K562 (cell line): ENCODE measurements around the gene CCDC28A.

Experiments
- PHF21A ChIP-seq: fragments of 450-650 bp; IDR thresholded peaks from 2 replicates; pipeline ENCODE4 v1.6.1; 2017; ENCODE audit warnings: low read depth, borderline replicate concordance
- SAFB2 ChIP-seq: fragments of 200-400 bp; formaldehyde crosslinking; IDR thresholded peaks from 2 replicates; pipeline ENCODE4 v1.6.1; 2018; ENCODE audit warnings: borderline replicate concordance, low read length, low read depth, moderate library complexity; ENCODE audit not compliant: severe bottlenecking
- ZNF586 ChIP-seq: fragments of 450-650 bp; formaldehyde crosslinking; conservative IDR thresholded peaks from 2 replicates; pipeline ENCODE4 v1.4.0; 2020; ENCODE audit warnings: mild to moderate bottlenecking, moderate library complexity
- TF ChIP-seq, protein P1 (sequence below), 2 experiments: fragments of 450-650 bp; IDR thresholded peaks; 2 replicates each; pipeline ENCODE4 v1.6.1; 2016; ENCODE audit warnings: mild to moderate bottlenecking in 2 of 2, borderline replicate concordance in 1 of 2, low read depth in 1 of 2, moderate library complexity in 1 of 2
- TF ChIP-seq, protein P2 (sequence below): fragments of 450-650 bp; IDR thresholded peaks from 2 replicates; pipeline ENCODE4 v1.6.1; 2016; ENCODE audit warnings: mild to moderate bottlenecking
- TF ChIP-seq, protein P3 (sequence below): fragments of 250-450 bp; sonication (Bioruptor Pico); IDR thresholded peaks from 2 replicates; pipeline ENCODE4 v1.8.0; 2022; ENCODE audit warnings: inconsistent platforms, mild to moderate bottlenecking, moderate library complexity, borderline replicate concordance

DNA sequence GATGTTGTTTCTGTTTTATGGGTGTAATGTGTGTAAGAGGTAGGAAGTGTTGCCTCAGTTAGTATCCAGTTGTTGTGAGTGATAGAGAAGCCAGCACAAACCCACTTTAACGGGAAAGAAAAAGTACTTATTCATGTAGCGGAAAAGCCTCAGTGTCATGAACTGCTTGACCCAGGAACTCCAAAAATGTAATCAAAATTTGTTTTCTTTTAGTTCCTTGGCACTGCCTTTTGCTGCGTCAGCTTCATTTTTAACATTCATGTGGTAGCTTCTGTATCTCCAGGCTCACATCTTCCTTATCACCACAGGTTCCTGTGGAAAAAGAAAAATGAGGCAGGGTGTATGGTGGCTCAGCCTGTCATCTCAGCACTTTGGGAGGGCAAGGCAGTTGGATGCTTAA lies 46.4 kb upstream of the CCDC28A start:
- TF ChIP-seq, protein P1, sequence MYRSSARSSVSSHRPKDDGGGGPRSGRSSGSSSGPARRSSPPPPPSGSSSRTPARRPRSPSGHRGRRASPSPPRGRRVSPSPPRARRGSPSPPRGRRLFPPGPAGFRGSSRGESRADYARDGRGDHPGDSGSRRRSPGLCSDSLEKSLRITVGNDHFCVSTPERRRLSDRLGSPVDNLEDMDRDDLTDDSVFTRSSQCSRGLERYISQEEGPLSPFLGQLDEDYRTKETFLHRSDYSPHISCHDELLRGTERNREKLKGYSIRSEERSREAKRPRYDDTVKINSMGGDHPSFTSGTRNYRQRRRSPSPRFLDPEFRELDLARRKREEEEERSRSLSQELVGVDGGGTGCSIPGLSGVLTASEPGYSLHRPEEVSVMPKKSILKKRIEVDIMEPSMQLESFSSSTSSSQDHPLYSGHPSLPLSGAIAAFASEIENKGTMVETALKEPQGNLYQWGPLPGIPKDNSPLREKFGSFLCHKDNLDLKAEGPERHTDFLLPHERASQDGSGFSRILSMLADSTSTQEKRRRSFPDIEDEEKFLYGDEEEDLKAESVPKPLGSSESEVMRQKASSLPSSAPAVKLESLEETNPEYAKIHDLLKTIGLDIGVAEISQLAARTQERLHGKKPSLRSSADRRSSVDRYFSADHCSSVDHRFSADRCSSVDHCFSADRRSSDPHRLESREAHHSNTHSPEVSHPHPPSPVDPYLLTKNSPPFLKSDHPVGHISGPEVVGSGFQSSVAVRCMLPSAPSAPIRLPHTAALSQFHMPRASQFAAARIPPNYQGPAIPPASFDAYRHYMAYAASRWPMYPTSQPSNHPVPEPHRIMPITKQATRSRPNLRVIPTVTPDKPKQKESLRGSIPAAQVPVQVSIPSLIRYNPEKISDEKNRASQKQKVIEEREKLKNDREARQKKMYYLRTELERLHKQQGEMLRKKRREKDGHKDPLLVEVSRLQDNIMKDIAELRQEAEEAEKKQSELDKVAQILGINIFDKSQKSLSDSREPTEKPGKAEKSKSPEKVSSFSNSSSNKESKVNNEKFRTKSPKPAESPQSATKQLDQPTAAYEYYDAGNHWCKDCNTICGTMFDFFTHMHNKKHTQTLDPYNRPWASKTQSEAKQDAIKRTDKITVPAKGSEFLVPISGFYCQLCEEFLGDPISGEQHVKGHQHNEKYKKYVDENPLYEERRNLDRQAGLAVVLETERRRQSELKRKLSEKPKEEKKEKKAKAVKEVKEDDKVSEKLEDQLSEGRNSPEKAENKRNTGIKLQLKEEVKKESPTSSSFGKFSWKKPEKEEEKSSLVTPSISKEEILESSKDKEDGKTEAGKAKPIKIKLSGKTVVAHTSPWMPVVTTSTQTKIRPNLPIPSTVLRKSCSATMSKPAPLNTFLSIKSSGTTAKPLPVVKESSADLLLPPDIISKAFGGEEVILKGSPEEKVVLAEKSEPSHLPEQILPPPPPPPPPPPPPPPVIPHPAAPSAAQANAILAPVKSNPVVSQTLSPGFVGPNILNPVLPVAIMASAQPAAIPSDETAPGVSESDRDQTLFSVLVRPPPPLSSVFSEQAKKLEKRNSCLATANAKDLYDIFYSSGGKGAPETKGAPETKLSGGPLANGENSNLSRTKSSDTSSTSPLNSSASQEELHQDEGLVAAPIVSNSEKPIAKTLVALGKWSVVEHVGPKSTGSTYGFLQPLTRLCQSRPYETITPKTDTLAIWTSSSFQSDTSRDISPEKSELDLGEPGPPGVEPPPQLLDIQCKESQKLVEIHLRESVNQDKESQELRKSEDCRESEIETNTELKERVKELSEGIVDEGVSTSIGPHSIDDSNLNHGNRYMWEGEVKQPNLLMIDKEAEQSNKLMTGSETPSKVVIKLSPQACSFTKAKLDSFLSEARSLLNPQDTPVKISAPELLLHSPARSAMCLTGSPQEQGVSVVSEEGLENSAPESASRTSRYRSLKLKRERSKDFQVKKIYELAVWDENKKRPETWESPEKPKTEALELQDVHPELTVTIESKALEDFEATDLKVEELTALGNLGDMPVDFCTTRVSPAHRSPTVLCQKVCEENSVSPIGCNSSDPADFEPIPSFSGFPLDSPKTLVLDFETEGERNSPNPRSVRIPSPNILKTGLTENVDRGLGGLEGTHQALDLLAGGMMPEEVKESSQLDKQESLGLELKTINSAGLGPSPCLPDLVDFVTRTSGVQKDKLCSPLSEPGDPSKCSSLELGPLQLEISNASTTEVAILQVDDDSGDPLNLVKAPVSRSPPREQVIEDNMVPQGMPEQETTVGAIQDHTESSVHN (IDR thresholded peaks at IDR 0.05; ENCODE audit: borderline replicate concordance in 1 of 2, low read depth in 1 of 2), result no peak
- TF ChIP-seq SAFB2 (no peak), PHF21A (no peak), ZNF586 (CRISPR knock-in tag) (no peak)
- TF ChIP-seq, protein P2, sequence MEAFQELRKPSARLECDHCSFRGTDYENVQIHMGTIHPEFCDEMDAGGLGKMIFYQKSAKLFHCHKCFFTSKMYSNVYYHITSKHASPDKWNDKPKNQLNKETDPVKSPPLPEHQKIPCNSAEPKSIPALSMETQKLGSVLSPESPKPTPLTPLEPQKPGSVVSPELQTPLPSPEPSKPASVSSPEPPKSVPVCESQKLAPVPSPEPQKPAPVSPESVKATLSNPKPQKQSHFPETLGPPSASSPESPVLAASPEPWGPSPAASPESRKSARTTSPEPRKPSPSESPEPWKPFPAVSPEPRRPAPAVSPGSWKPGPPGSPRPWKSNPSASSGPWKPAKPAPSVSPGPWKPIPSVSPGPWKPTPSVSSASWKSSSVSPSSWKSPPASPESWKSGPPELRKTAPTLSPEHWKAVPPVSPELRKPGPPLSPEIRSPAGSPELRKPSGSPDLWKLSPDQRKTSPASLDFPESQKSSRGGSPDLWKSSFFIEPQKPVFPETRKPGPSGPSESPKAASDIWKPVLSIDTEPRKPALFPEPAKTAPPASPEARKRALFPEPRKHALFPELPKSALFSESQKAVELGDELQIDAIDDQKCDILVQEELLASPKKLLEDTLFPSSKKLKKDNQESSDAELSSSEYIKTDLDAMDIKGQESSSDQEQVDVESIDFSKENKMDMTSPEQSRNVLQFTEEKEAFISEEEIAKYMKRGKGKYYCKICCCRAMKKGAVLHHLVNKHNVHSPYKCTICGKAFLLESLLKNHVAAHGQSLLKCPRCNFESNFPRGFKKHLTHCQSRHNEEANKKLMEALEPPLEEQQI, result no peak
- TF ChIP-seq, protein P3, sequence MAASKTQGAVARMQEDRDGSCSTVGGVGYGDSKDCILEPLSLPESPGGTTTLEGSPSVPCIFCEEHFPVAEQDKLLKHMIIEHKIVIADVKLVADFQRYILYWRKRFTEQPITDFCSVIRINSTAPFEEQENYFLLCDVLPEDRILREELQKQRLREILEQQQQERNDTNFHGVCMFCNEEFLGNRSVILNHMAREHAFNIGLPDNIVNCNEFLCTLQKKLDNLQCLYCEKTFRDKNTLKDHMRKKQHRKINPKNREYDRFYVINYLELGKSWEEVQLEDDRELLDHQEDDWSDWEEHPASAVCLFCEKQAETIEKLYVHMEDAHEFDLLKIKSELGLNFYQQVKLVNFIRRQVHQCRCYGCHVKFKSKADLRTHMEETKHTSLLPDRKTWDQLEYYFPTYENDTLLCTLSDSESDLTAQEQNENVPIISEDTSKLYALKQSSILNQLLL, result no peak
